Upper lobe of left lung (tissue), 6 donors: Measurements from ENCODE around the gene PDE4D. TPM values are rescaled to one million over a fixed set of nuclear protein-coding genes. Genes with fewer than 3 reads are reported as not detected.

ENCODE experiments used
- ATAC-seq, 2 donors: fragments of 200-7000 bp; cut with Tn5 transposase; one replicate each; pipeline ENCODE4 v1.9.1; 2022; ENCODE audit warnings: mild to moderate bottlenecking in 2 of 2, moderate library complexity in 2 of 2; ENCODE audit not compliant: low FRiP score in 2 of 2
- DNase-seq, 2 donors: peaks; one replicate each; pipeline ENCODE4 v3.0.0-alpha.2; 2019 to 2020
- H3K27ac ChIP-seq, 4 donors: fragments of 200-600 bp; sonication (generic); one replicate each; pipeline ENCODE4 v1.5.1; 2016 to 2019
- H3K27me3 ChIP-seq, 4 donors: fragments of 200-600 bp; sonication (generic); one replicate each; pipeline ENCODE4 v1.5.1; 2017 to 2019
- H3K36me3 ChIP-seq, 4 donors: fragments of 200-600 bp; sonication (generic); one replicate each; pipeline ENCODE4 v1.5.1; 2016 to 2019
- H3K4me1 ChIP-seq, 4 donors: fragments of 200-600 bp; sonication (generic); one replicate each; pipeline ENCODE4 v1.5.1; 2018 to 2019
- H3K4me3 ChIP-seq, 4 donors: fragments of 200-600 bp; sonication (generic); one replicate each; pipeline ENCODE4 v1.5.1; 2017 to 2019; ENCODE audit warnings: mild to moderate bottlenecking in 2 of 4, moderate library complexity in 1 of 4
- H3K9me3 ChIP-seq, 4 donors: fragments of 200-600 bp; sonication (generic); one replicate each; pipeline ENCODE4 v1.5.1; 2018 to 2019
- CTCF ChIP-seq, 6 experiments: fragments of 450-650 bp in 4 of 6; fragments of 200-600 bp in 2 of 6; sonication (generic) in 2 of 6; IDR thresholded peaks; one replicate each; pipeline ENCODE4 v1.5.1; 2016 to 2019; ENCODE audit warnings: antibody characterized with exemption in 6 of 6
- EP300 ChIP-seq, 4 donors: sonication (generic); formaldehyde crosslinking; IDR thresholded peaks; one replicate each; pipeline ENCODE4 v1.5.1; 2017; ENCODE audit warnings: antibody characterized with exemption in 4 of 4, control low read depth in 2 of 4
- POLR2A ChIP-seq, 4 donors: fragments of 450-650 bp; IDR thresholded peaks; one replicate each; pipeline ENCODE4 v1.5.1; 2016 to 2017; ENCODE audit warnings: antibody characterized with exemption in 4 of 4, mild to moderate bottlenecking in 2 of 4
- POLR2AphosphoS5 ChIP-seq, 2 donors: sonication (generic); formaldehyde crosslinking; IDR thresholded peaks; one replicate each; pipeline ENCODE4 v1.5.1; 2017; ENCODE audit warnings: antibody characterized with exemption in 2 of 2
- WGBS, 2 donors: methylation state at CpG; one replicate each; pipeline ENCODE4 v1.1.5; 2017 to 2018; 5-methylcytosine and 5-hydroxymethylcytosine counted together
- total RNA-seq, 6 donors: library from RNA; depleted of rRNA in 4 of 6; stranded (reverse); fragments of >200 nt in 4 of 6; gene quantifications; one replicate each; pipeline versions ENCODE4 v1.1.0 to v1.2.1, GENCODE V29; 2016 to 2021
- donor health status: DM: no; HTN: no; CAD: no; lungs with moderate emphysema.
- donor health status: DM: no; HTN: yes; CAD: no; lungs with severe emphysema.

The PDE4D gene
- total RNA-seq, 6 donors from 2014 or later: 50.4 to 188 (median 84.0) TPM

- no peaks in the 10 kb centered on the region for H3K4me1 ChIP-seq
- 82 to 88% methylated on average over 2 of the region's 2 CpGs for WGBS, 2 donors
- H3K27ac ChIP-seq: no peak overlapping the region
- no peaks in the 10 kb centered on the region for H3K36me3 ChIP-seq
- no peak overlapping the region for H3K4me3 ChIP-seq
- no peaks in the 10 kb centered on the region for H3K9me3 ChIP-seq
- no peak for DNase-seq
- H3K27me3 ChIP-seq: no peaks in the 10 kb centered on the region
- TF ChIP-seq POLR2A (IDR thresholded peaks at IDR 0.05) (no peak), EP300 (IDR thresholded peaks at IDR 0.05) (no peak), POLR2AphosphoS5 (IDR thresholded peaks at IDR 0.05) (no peak), CTCF (IDR thresholded peaks at IDR 0.05) (no peak)
- ATAC-seq: no peak
These were observed 70.1 kb downstream of the PDE4D start for GRCh38 chr5:59823420-59823819.

GRCh38 chr5:59819806-59820205, 73.7 kb downstream of the PDE4D start:
- Histone ChIP-seq H3K27me3 (no peaks in the 10 kb centered on the region), H3K4me1 (no peaks in the 10 kb centered on the region), H3K36me3 (no peaks in the 10 kb centered on the region), H3K9me3 (no peaks in the 10 kb centered on the region), H3K27ac (no peak overlapping the region), H3K4me3 (no peak overlapping the region)
- no peak for TF ChIP-seq EP300 (IDR thresholded peaks at IDR 0.05)
- WGBS, 2 donors: 72 to 75% methylated on average over 3 of the region's 3 CpGs
- ATAC-seq (no peak), DNase-seq (no peak)

- Histone ChIP-seq H3K27me3 (no peaks in the 10 kb centered on the region), H3K36me3 (no peaks in the 10 kb centered on the region), H3K27ac (no peak overlapping the region), H3K4me3 (no peak overlapping the region), H3K9me3 (no peaks in the 10 kb centered on the region), H3K4me1 (no peaks in the 10 kb centered on the region)
- ATAC-seq (no peak), DNase-seq (peak in 1 of 2 donors; percentile 67)
- 95 to 97% methylated on average over 6 of the region's 6 CpGs for WGBS, 2 donors
- no peak for TF ChIP-seq EP300 (IDR thresholded peaks at IDR 0.05)
- TF ChIP-seq POLR2AphosphoS5 (IDR thresholded peaks at IDR 0.05): no peak
- TF ChIP-seq CTCF (IDR thresholded peaks at IDR 0.05): no peak
- TF ChIP-seq POLR2A (IDR thresholded peaks at IDR 0.05): no peak
These were observed 76.0 kb downstream of the PDE4D start for GRCh38 chr5:59817536-59817935.

- ATAC-seq (no peak), DNase-seq (no peak)
- Histone ChIP-seq H3K4me3 (no peak overlapping the region), H3K4me1 (no peaks in the 10 kb centered on the region), H3K36me3 (no peaks in the 10 kb centered on the region), H3K27ac (no peak overlapping the region), H3K27me3 (no peaks in the 10 kb centered on the region), H3K9me3 (no peaks in the 10 kb centered on the region)
- TF ChIP-seq CTCF (IDR thresholded peaks at IDR 0.05) (no peak), EP300 (IDR thresholded peaks at IDR 0.05) (no peak), POLR2AphosphoS5 (IDR thresholded peaks at IDR 0.05) (no peak), POLR2A (IDR thresholded peaks at IDR 0.05) (no peak)
- 79 to 82% methylated on average over 6 of the region's 6 CpGs for WGBS, 2 donors
These were observed 76.7 kb downstream of the PDE4D start for GRCh38 chr5:59816654-59817300.

GRCh38 chr5:59814537-59814872, 79.0 kb downstream of the PDE4D start:
- no peaks in the 10 kb centered on the region for H3K36me3 ChIP-seq
- H3K27me3 ChIP-seq: no peaks in the 10 kb centered on the region
- no peak overlapping the region for H3K27ac ChIP-seq
- DNase-seq (no peak), ATAC-seq (no peak)
- H3K4me3 ChIP-seq: no peak overlapping the region
- no peaks in the 10 kb centered on the region for H3K9me3 ChIP-seq
- no peak for TF ChIP-seq CTCF (IDR thresholded peaks at IDR 0.05)
- no peak for TF ChIP-seq POLR2AphosphoS5 (IDR thresholded peaks at IDR 0.05)
- no peak for TF ChIP-seq POLR2A (IDR thresholded peaks at IDR 0.05)
- TF ChIP-seq EP300 (IDR thresholded peaks at IDR 0.05): no peak
- H3K4me1 ChIP-seq: no peaks in the 10 kb centered on the region
- 90 to 95% methylated on average over 2 of the region's 2 CpGs for WGBS, 2 donors
